ENCODE measurements around the gene MLIP. TPM values are rescaled to one million over a fixed set of nuclear protein-coding genes. Genes with fewer than 3 reads are reported as not detected.

Gene MLIP
- total RNA-seq, 4 donors from 2014 or later: 3.1 to 16.7 (median 12.2) TPM

DNA sequence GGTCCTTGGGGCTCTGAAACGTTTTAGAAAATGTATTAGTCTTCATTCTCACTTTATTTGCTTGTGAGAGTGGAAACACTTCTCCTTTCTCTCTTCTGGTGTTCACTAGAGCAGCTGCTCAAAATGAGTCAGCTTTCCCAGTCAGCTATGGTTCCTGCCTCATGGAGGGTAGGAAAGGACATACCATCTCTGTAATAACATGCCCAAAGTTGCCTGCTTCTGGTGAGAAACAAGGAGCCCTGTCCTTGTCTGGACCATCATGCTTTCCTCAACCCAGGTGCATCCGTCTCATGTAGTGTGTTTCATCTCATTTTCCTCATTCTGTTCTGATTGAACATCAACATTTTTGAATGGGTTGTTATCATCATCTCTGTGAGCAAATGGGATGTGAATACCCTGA, 179.9 kb downstream of the MLIP start:
- WGBS: 38% methylated on average over 2 of the region's 2 CpGs

GRCh38 chr6:54291738-54292137, 180.5 kb downstream of the MLIP start:
- Histone ChIP-seq H3K4me3 (no peak overlapping the region), H3K27me3 (peaks cover 4% of the 10 kb centered on the region), H3K27ac (no peak overlapping the region), H3K36me3 (no peaks in the 10 kb centered on the region), H3K4me1 (no peaks in the 10 kb centered on the region), H3K9me3 (no peaks in the 10 kb centered on the region)
- 51% methylated on average over 2 of the region's 2 CpGs for WGBS
- TF ChIP-seq POLR2A (IDR thresholded peaks at IDR 0.05): no peak
- TF ChIP-seq, protein P1, sequence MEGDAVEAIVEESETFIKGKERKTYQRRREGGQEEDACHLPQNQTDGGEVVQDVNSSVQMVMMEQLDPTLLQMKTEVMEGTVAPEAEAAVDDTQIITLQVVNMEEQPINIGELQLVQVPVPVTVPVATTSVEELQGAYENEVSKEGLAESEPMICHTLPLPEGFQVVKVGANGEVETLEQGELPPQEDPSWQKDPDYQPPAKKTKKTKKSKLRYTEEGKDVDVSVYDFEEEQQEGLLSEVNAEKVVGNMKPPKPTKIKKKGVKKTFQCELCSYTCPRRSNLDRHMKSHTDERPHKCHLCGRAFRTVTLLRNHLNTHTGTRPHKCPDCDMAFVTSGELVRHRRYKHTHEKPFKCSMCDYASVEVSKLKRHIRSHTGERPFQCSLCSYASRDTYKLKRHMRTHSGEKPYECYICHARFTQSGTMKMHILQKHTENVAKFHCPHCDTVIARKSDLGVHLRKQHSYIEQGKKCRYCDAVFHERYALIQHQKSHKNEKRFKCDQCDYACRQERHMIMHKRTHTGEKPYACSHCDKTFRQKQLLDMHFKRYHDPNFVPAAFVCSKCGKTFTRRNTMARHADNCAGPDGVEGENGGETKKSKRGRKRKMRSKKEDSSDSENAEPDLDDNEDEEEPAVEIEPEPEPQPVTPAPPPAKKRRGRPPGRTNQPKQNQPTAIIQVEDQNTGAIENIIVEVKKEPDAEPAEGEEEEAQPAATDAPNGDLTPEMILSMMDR (IDR thresholded peaks at IDR 0.05): no peak
- TF ChIP-seq POLR2AphosphoS5 (IDR thresholded peaks at IDR 0.05): no peak
- no peak for TF ChIP-seq EP300 (IDR thresholded peaks at IDR 0.05)
- DNase-seq (ENCODE audit: low spot score in 2 of 2): no peak

More for the DNA sequence above, 179.9 kb downstream of the MLIP start:
- TF ChIP-seq, protein P1 (IDR thresholded peaks at IDR 0.05): no peak
- TF ChIP-seq EP300 (IDR thresholded peaks at IDR 0.05) (no peak), POLR2AphosphoS5 (IDR thresholded peaks at IDR 0.05) (no peak), POLR2A (IDR thresholded peaks at IDR 0.05) (no peak)
- no peak for DNase-seq (ENCODE audit: low spot score in 2 of 2)
- H3K4me3 ChIP-seq: no peak overlapping the region
- H3K36me3 ChIP-seq: no peaks in the 10 kb centered on the region
- H3K27me3 ChIP-seq: peaks cover 4% of the 10 kb centered on the region
- H3K27ac ChIP-seq: no peak overlapping the region
- peaks cover 3% of the 10 kb centered on the region for H3K4me1 ChIP-seq
- H3K9me3 ChIP-seq: no peaks in the 10 kb centered on the region

DNA sequence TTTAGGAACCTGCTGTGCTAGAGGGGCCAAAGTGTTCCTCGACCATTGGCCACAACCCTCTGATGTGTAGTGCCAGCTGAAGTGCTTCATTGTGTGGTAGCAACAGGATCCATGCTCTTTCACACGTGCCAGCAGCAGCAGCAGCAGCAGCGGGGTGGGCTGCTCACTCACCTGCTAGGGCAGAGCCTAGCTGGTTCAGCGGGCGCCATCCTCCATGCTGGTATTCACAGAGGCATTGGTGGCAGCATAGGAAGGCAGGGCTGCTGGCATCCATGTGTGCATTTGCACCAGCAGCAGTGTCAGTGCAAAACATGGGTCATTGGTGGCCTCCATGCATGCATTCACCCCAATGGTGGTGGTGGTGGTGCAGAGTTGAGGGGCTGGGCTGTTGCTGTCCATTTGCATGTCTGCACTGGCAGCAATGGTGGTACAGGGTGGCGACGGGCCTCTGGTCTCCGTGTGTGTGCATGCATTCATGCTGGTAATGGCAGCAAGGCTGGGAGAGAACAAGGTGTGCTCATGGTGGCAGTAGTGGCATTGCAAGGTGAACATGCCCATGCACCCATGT, 183.8 kb downstream of the MLIP start:
- no peaks in the 10 kb centered on the region for H3K36me3 ChIP-seq
- TF ChIP-seq EP300 (IDR thresholded peaks at IDR 0.05): no peak
- TF ChIP-seq, protein P1 (IDR thresholded peaks at IDR 0.05): no peak
- TF ChIP-seq POLR2A (IDR thresholded peaks at IDR 0.05): no peak
- TF ChIP-seq POLR2AphosphoS5 (IDR thresholded peaks at IDR 0.05): no peak
- H3K4me3 ChIP-seq: no peak overlapping the region
- DNase-seq (ENCODE audit: low spot score in 2 of 2): no peak
- H3K27me3 ChIP-seq: peaks cover 4% of the 10 kb centered on the region
- no peak overlapping the region for H3K27ac ChIP-seq
- H3K9me3 ChIP-seq: no peaks in the 10 kb centered on the region
- WGBS: 99% methylated on average over 7 of the region's 8 CpGs
- no peaks in the 10 kb centered on the region for H3K4me1 ChIP-seq

- Histone ChIP-seq H3K4me3 (no peak overlapping the region), H3K9me3 (no peaks in the 10 kb centered on the region), H3K27me3 (peaks cover 4% of the 10 kb centered on the region), H3K4me1 (no peaks in the 10 kb centered on the region), H3K36me3 (no peaks in the 10 kb centered on the region), H3K27ac (no peak overlapping the region)
- TF ChIP-seq POLR2AphosphoS5 (IDR thresholded peaks at IDR 0.05) (no peak), EP300 (IDR thresholded peaks at IDR 0.05) (no peak), POLR2A (IDR thresholded peaks at IDR 0.05) (no peak)
- TF ChIP-seq, protein P1 (IDR thresholded peaks at IDR 0.05): no peak
- no peak for DNase-seq (ENCODE audit: low spot score in 2 of 2)
- 53% methylated on average over 2 of the region's 2 CpGs for WGBS
These were observed 188.5 kb downstream of the MLIP start for GRCh38 chr6:54299542-54300269.

- Histone ChIP-seq H3K4me1 (no peaks in the 10 kb centered on the region), H3K9me3 (no peaks in the 10 kb centered on the region), H3K27me3 (no peaks in the 10 kb centered on the region), H3K36me3 (no peaks in the 10 kb centered on the region), H3K27ac (no peak overlapping the region), H3K4me3 (no peak overlapping the region)
- TF ChIP-seq POLR2A (IDR thresholded peaks at IDR 0.05) (no peak), POLR2AphosphoS5 (IDR thresholded peaks at IDR 0.05) (no peak), EP300 (IDR thresholded peaks at IDR 0.05) (no peak)
- TF ChIP-seq, protein P1 (IDR thresholded peaks at IDR 0.05): no peak
- DNase-seq (ENCODE audit: low spot score in 2 of 2): no peak
These were observed 190.5 kb downstream of the MLIP start for GRCh38 chr6:54301770-54302169.

All from suprapubic skin (tissue), 4 donors.